Right lobe of liver (tissue), 6 donors: Measurements from ENCODE around the gene REXO1. TPM values are rescaled to one million over a fixed set of nuclear protein-coding genes. Genes with fewer than 3 reads are reported as not detected.

Experiments
- ATAC-seq, 4 donors: fragments of 200-7000 bp; cut with Tn5 transposase; one replicate each; pipeline ENCODE4 v1.9.1; 2020; ENCODE audit warnings: mild to moderate bottlenecking in 4 of 4, moderate library complexity in 4 of 4
- DNase-seq, 3 donors: peaks; one replicate each; pipeline ENCODE4 v3.0.0-alpha.2; 2020
- H3K27ac ChIP-seq, 3 donors: fragments of 200-600 bp; one replicate each; pipeline ENCODE4 v1.8.0; 2022
- H3K27me3 ChIP-seq, 2 donors: fragments of 200-600 bp; one replicate each; pipeline ENCODE4 v1.8.0; 2022
- H3K36me3 ChIP-seq, 4 donors: fragments of 200-600 bp; sonication (generic) in 1 of 4; one replicate each; pipeline versions ENCODE4 v1.5.1 to v1.8.0; 2017 to 2022; ENCODE audit warnings: control low read depth in 1 of 4
- H3K4me1 ChIP-seq, 4 donors: fragments of 200-600 bp; sonication (generic) in 1 of 4; one replicate each; pipeline versions ENCODE4 v1.5.1 to v1.8.0; 2017 to 2022; ENCODE audit warnings: control low read depth in 1 of 4
- H3K4me3 ChIP-seq, 3 donors: fragments of 200-600 bp; one replicate each; pipeline ENCODE4 v1.8.0; 2022
- H3K9me3 ChIP-seq, 4 donors: fragments of 200-600 bp; sonication (generic) in 1 of 4; one replicate each; pipeline versions ENCODE4 v1.5.1 to v1.8.0; 2017 to 2022; ENCODE audit warnings: control low read depth in 1 of 4
- CTCF ChIP-seq, 4 donors: fragments of 200-600 bp in 3 of 4; fragments of 450-650 bp in 1 of 4; IDR thresholded peaks; one replicate each; pipeline versions ENCODE4 v1.5.1 to v1.8.0; 2016 to 2022; ENCODE audit warnings: antibody characterized with exemption in 4 of 4, mild to moderate bottlenecking in 2 of 4
- POLR2A ChIP-seq: fragments of 450-650 bp; IDR thresholded peaks from one replicate; pipeline ENCODE4 v1.6.1; 2017; ENCODE audit warnings: antibody characterized with exemption, mild to moderate bottlenecking
- WGBS: methylation state at CpG from one replicate; pipeline ENCODE4 v1.1.6; 2018; ENCODE audit warnings: low coverage, low lambda C conversion rate; ENCODE audit not compliant: insufficient coverage; ENCODE audit errors: missing lambda C conversion rate; 5-methylcytosine and 5-hydroxymethylcytosine counted together
- intact Hi-C, 2 donors: fragments of 100-400 bp; cut with DNase I; formaldehyde crosslinking; loops; one replicate each; pipeline versions ENCODE4 v1.11.2 to v1.14.1; 2022
- total RNA-seq, 6 experiments: library from RNA; depleted of rRNA in 2 of 6; stranded (reverse); fragments of >200 nt in 2 of 6; fragmentation: NEBNext Ultra II Directional in 3 of 6; extraction: Animal tissue kit (Norgen Biotek cat#: 25700) in 3 of 6; gene quantifications; one replicate each; pipeline versions ENCODE4 v1.1.0 to v1.2.4, GENCODE V29; 2016 to 2023
- donor health status: DM: no; HTN: yes; CAD: no.
- donor health status: DM: no; HTN: no; CAD: no.
- donor health status: DM: no; HTN: no; CAD: no.
- donor health status: DM: no; HTN: yes; CAD: no.
- donor health status: DM: no; HTN: yes; CAD: no.

Gene REXO1
- total RNA-seq, 6 experiments from 2014 or later: 8.0 to 17.7 (median 12.6) TPM

DNA sequence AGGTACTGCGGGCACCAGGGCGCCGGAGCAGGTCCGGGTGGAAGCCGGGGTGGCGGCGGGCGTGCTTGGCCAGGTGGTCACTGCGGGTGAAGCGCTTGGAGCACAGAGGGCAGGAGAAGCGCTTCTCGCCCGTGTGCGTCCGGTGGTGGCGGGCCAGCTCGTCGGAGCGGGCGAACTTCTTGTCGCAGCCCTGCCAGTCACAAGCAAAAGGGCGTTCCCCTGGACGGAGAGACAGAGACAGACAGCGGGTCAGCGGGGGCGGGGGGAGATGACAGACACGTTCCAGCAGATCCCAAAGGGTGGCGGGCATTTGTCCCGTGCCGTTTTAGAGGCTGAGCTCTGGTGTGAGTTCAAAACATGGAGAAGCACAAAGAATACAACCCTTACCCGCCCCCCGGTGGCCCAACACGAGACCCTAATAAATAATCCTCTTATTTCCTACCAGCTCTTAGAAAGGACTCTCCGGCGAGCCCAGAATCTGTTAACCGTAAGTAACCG lies 6.3 kb upstream of the REXO1 start:
- 47% methylated on average over 11 of the region's 37 CpGs for WGBS
- ATAC-seq: no peak
- peak in 2 of 3 donors; percentile 59 to 65 for DNase-seq
- no peaks in the 10 kb centered on the region for H3K9me3 ChIP-seq
- H3K4me1 ChIP-seq: peaks cover 0 to 43% (median 10%) of the 10 kb centered on the region in 4 donors
- no peaks in the 10 kb centered on the region for H3K27me3 ChIP-seq
- intact Hi-C loops: no loop called here
- H3K36me3 ChIP-seq: no peaks in the 10 kb centered on the region
- no peak overlapping the region for H3K4me3 ChIP-seq
- H3K27ac ChIP-seq: peak overlapping the region; percentile 40 to 53 (median 46)
- TF ChIP-seq CTCF (IDR thresholded peaks at IDR 0.05) (no peak), POLR2A (no peak)

DNA sequence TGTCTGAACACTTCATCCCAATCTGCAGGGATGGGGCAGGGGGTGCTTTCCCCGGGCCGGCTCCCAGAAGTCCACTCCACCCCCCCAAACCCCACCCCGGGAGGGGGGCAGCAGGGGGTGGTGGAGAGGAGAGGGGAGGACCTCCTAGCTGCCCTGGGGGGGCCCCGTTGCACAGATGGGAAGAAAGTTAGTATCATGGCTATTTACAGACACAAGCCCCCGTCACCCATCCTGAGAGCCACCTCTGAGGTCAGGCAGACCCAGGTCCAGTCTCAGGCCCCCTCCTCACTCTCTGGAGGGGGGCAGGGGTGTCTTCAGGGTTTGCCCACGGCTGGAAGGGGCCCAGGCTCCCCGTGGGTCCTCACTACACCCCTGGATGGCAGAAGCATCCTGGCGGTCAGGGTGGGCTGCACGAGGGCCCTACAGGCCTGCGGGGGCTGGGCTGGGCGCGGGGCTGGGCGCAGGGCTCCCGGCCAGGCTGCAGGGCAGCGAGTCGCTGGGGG lies 5.8 kb upstream of the REXO1 start:
- Histone ChIP-seq H3K27me3 (no peaks in the 10 kb centered on the region), H3K4me3 (no peak overlapping the region), H3K9me3 (no peaks in the 10 kb centered on the region), H3K4me1 (peaks cover 0 to 38% (median 9%) of the 10 kb centered on the region in 4 donors), H3K36me3 (no peaks in the 10 kb centered on the region), H3K27ac (no peak overlapping the region)
- no peak for DNase-seq
- ATAC-seq: no peak
- intact Hi-C loops: no loop called here
- TF ChIP-seq CTCF (IDR thresholded peaks at IDR 0.05): no peak
- no peak for TF ChIP-seq POLR2A
- no CpG with 5 or more reads among the region's 16 CpGs for WGBS

- no peak overlapping the region for H3K27ac ChIP-seq
- intact Hi-C loops: no loop called here
- no peaks in the 10 kb centered on the region for H3K27me3 ChIP-seq
- TF ChIP-seq CTCF (IDR thresholded peaks at IDR 0.05) (peak; percentile 91 to 97 (median 96)), POLR2A (no peak)
- 9% methylated on average over 8 of the region's 27 CpGs for WGBS
- DNase-seq: peak; percentile 82 to 90 (median 88)
- H3K4me3 ChIP-seq: no peak overlapping the region
- no peaks in the 10 kb centered on the region for H3K9me3 ChIP-seq
- H3K36me3 ChIP-seq: no peaks in the 10 kb centered on the region
- ATAC-seq: peak; percentile 43 to 65 (median 58)
- H3K4me1 ChIP-seq: peaks cover 0 to 32% (median 9%) of the 10 kb centered on the region in 4 donors
Observed at GRCh38 chr19:1853295-1854038, 5.2 kb upstream of the REXO1 start.

GRCh38 chr19:1852581-1853128 lies 4.4 kb upstream of the REXO1 start:
- ATAC-seq: no peak
- Histone ChIP-seq H3K36me3 (no peaks in the 10 kb centered on the region), H3K9me3 (no peaks in the 10 kb centered on the region), H3K4me1 (peaks cover 0 to 25% (median 8%) of the 10 kb centered on the region in 4 donors), H3K4me3 (no peak overlapping the region), H3K27ac (no peak overlapping the region), H3K27me3 (no peaks in the 10 kb centered on the region)
- DNase-seq: peak in 2 of 3 donors; percentile 24 to 54
- no peak for TF ChIP-seq POLR2A
- TF ChIP-seq CTCF (IDR thresholded peaks at IDR 0.05): no peak
- WGBS: 80% methylated on average over 2 of the region's 9 CpGs
- intact Hi-C loops: no loop called here
